GM12864 (cell line): Measurements from ENCODE around the gene ATP6V0E1.
A peak's percentile ranks its signal among the peaks of the same experiment; 100 is the strongest.

Source experiments
- DNase-seq: peaks from one replicate; pipeline ENCODE4 v3.0.0-alpha.2; 2011; ENCODE audit warnings: low read depth
- H3K4me3 ChIP-seq: 2 replicates; pipeline ENCODE4 v1.5.1; 2011; ENCODE audit warnings: mild to moderate bottlenecking, low read depth, low read length, control low read depth
- CTCF ChIP-seq: IDR thresholded peaks from 2 replicates; pipeline ENCODE4 v1.5.1; 2011; ENCODE audit warnings: low read depth, mild to moderate bottlenecking, moderate library complexity, low read length, control low read depth, inconsistent platforms; ENCODE audit errors: missing control alignments

The ATP6V0E1 gene

GRCh38 chr5:172956228-172956627, 27.3 kb upstream of the ATP6V0E1 start:
- TF ChIP-seq CTCF, result no peak
- DNase-seq, result no peak
- H3K4me3 ChIP-seq, result no peak overlapping the region

GRCh38 chr5:172956936-172957335, 26.6 kb upstream of the ATP6V0E1 start:
- TF ChIP-seq CTCF, result no peak
- no peak overlapping the region for H3K4me3 ChIP-seq
- DNase-seq, result no peak

- H3K4me3 ChIP-seq, result no peak overlapping the region
- no peak for TF ChIP-seq CTCF
- DNase-seq, result no peak
Observed at GRCh38 chr5:172957458-172957857, 26.1 kb upstream of the ATP6V0E1 start.

- peak overlapping the region; percentile 88 for H3K4me3 ChIP-seq
- DNase-seq, result no peak
- no peak for TF ChIP-seq CTCF
Observed at GRCh38 chr5:172958331-172959046, 25.1 kb upstream of the ATP6V0E1 start.

GRCh38 chr5:172959824-172960799, 23.5 kb upstream of the ATP6V0E1 start:
- TF ChIP-seq CTCF, result no peak
- peak overlapping the region; percentile 88 for H3K4me3 ChIP-seq
- no peak for DNase-seq

- DNase-seq, result no peak
- no peak overlapping the region for H3K4me3 ChIP-seq
- TF ChIP-seq CTCF, result no peak
Observed at GRCh38 chr5:172969921-172970320, 13.7 kb upstream of the ATP6V0E1 start.
